Ovary (tissue), 3 donors: ENCODE data around the gene CABLES1.

Experiments used
- CTCF ChIP-seq, 3 donors: fragments of 450-650 bp in 2 of 3; fragments of 200-600 bp in 1 of 3; IDR thresholded peaks; one replicate each; pipeline versions ENCODE4 v1.5.1 to v1.8.0; 2016 to 2022; ENCODE audit warnings: antibody characterized with exemption in 3 of 3, mild to moderate bottlenecking in 1 of 3
- EP300 ChIP-seq: sonication (generic); formaldehyde crosslinking; IDR thresholded peaks from one replicate; pipeline ENCODE4 v1.6.1; 2017; ENCODE audit warnings: antibody characterized with exemption
- POLR2A ChIP-seq: fragments of 450-650 bp; IDR thresholded peaks from one replicate; pipeline ENCODE4 v1.6.1; 2017; ENCODE audit warnings: antibody characterized with exemption, mild to moderate bottlenecking, moderate library complexity
- donor health status: DM: no; HTN: no; CAD: no.

GRCh38 chr18:23227726-23228070 lies 92.4 kb downstream of the CABLES1 start:
- TF ChIP-seq CTCF (IDR thresholded peaks at IDR 0.05) (no peak), EP300 (no peak), POLR2A (no peak)
